Measurements from ENCODE around the gene FKBP15. TPM values are rescaled to one million over a fixed set of nuclear protein-coding genes. Genes with fewer than 3 reads are reported as not detected.

The FKBP15 gene
- total RNA-seq, 1 donor from 2014 or later, result 20.5 TPM

Other genes starting within 250 kb of the FKBP15 start
- gene ZNF883, start 209.1 kb downstream of the FKBP15 start, total RNA-seq, result 0.36 and 1.1 TPM in 2 replicates
- 5.5 and 7.8 TPM in 2 replicates for gene ZFP37, start 164.6 kb downstream of the FKBP15 start, total RNA-seq
- 62.3 and 68.5 TPM in 2 replicates for gene SLC31A2, start 70.3 kb downstream of the FKBP15 start, total RNA-seq
- 12.0 and 13.6 TPM in 2 replicates for gene SLC31A1, start 267 bp upstream of the FKBP15 start, total RNA-seq
- 27.8 and 36.0 TPM in 2 replicates for gene CDC26, start 54.3 kb upstream of the FKBP15 start, total RNA-seq
- 18.7 and 21.7 TPM in 2 replicates for gene PRPF4, start 54.4 kb upstream of the FKBP15 start, total RNA-seq
- not detected in 2 replicates for gene RNF183, start 82.1 kb upstream of the FKBP15 start, total RNA-seq
- 0.83 and 1.4 TPM in 2 replicates for gene WDR31, start 119.0 kb upstream of the FKBP15 start, total RNA-seq
- not detected in 2 replicates for gene BSPRY, start 128.3 kb upstream of the FKBP15 start, total RNA-seq
- 9.1 and 14.6 TPM in 2 replicates for gene HDHD3, start 155.7 kb upstream of the FKBP15 start, total RNA-seq
- gene ALAD, start 180.0 kb upstream of the FKBP15 start, total RNA-seq, result 16.0 and 24.5 TPM in 2 replicates
- 53.9 and 65.9 TPM in 2 replicates for gene POLE3, start 189.4 kb upstream of the FKBP15 start, total RNA-seq
- gene C9orf43, start 189.5 kb upstream of the FKBP15 start, total RNA-seq, result 0.26 and 0.64 TPM in 2 replicates
- 70.9 and 110 TPM in 2 replicates for gene RGS3, start 242.4 kb upstream of the FKBP15 start, total RNA-seq

Measured in myocyte (in vitro differentiated cells).